ENCODE measurements around the gene BLMH. TPM values are rescaled to one million over a fixed set of nuclear protein-coding genes. Genes with fewer than 3 reads are reported as not detected.

Gene BLMH
- total RNA-seq, 1 donor from 2014 or later = 26.0 TPM

DNA sequence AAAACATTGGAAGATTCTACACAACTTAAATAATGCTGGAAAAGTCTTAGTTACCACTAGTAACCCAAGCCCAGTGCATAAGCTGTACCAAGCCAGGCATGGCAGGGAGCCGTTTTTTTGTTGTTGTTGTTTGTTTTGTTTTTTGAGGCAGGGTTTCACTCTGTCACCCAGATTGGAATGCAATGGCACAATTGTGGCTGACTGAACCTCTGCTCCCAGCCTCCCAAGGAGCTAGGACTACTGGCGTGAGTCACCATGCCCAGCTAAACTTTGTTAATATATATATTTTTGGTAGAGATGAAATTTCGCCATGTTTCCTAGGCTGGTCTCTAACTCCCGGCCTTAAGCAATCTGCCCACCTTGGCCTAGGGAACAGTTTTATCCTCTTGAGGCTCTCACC is 42.7 kb upstream of the BLMH start:
- TF ChIP-seq, protein P1, sequence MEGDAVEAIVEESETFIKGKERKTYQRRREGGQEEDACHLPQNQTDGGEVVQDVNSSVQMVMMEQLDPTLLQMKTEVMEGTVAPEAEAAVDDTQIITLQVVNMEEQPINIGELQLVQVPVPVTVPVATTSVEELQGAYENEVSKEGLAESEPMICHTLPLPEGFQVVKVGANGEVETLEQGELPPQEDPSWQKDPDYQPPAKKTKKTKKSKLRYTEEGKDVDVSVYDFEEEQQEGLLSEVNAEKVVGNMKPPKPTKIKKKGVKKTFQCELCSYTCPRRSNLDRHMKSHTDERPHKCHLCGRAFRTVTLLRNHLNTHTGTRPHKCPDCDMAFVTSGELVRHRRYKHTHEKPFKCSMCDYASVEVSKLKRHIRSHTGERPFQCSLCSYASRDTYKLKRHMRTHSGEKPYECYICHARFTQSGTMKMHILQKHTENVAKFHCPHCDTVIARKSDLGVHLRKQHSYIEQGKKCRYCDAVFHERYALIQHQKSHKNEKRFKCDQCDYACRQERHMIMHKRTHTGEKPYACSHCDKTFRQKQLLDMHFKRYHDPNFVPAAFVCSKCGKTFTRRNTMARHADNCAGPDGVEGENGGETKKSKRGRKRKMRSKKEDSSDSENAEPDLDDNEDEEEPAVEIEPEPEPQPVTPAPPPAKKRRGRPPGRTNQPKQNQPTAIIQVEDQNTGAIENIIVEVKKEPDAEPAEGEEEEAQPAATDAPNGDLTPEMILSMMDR (IDR thresholded peaks at IDR 0.05) = no peak
- Histone ChIP-seq H3K9me3 (no peaks in the 10 kb centered on the region), H3K4me1 (no peaks in the 10 kb centered on the region), H3K36me3 (no peaks in the 10 kb centered on the region), H3K27me3 (no peaks in the 10 kb centered on the region), H3K27ac (no peak overlapping the region), H3K4me3 (no peak overlapping the region)
- intact Hi-C loops (cut with DNase I) = no loop called here
- ATAC-seq (no peak), DNase-seq (no peak)

DNA sequence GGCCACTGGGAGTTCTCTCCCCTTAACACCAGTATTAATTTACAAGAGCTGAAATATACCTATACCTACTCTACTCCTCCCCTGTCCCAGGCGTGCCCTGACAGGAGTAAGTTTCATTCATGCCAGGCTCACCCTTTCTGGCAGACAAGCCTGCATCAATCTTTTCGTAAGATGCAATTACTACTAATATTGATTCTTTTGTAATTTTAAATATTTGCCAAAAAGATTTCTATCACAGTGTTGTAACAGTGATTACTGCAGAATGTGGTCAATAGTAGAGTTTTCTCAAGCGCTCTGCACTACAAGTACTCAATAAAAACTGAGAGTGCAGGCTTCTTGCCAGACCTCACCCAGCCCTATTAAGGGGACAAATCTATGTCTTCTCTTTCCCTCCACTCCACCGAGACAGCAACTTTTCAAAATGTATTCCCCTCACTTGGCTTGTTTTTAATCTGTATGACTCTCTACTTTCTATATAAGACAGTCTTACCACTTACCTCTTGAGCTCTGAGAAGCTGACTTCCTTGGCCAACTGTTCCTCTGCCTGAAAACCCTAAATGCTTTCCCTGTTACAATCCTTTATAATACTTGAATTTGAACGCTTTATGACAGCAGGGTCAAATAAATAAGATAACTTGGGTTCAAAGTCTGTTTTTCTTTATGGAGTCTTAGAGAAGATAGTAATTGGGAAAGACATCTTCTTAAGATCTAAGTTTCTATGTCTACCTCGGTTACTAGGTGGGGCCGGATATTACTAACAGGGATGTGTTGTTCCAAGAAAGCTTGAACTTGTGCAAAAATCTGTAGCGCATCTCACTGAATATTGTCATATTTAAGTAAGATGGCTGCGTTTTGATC is 42.0 kb upstream of the BLMH start, which contains the start of gene TMIGD1:
Gene TMIGD1 (minus strand): TSS at position 555 of the 858 bp plus-strand sequence. CDS start 1,924 bp downstream, outside the sequence.
- H3K9me3 ChIP-seq = no peaks in the 10 kb centered on the region
- ATAC-seq = no peak
- no peaks in the 10 kb centered on the region for H3K4me1 ChIP-seq
- no peak within 1 kb of the TSS for H3K4me3 ChIP-seq
- H3K27ac ChIP-seq = no peak within 1 kb of the TSS
- TF ChIP-seq, protein P1 (IDR thresholded peaks at IDR 0.05) = no peak
- H3K36me3 ChIP-seq = no peaks in the 10 kb centered on the region
- no peak for DNase-seq
- intact Hi-C loops (cut with DNase I) = no loop called here
- H3K27me3 ChIP-seq = no peaks in the 10 kb centered on the region

DNA sequence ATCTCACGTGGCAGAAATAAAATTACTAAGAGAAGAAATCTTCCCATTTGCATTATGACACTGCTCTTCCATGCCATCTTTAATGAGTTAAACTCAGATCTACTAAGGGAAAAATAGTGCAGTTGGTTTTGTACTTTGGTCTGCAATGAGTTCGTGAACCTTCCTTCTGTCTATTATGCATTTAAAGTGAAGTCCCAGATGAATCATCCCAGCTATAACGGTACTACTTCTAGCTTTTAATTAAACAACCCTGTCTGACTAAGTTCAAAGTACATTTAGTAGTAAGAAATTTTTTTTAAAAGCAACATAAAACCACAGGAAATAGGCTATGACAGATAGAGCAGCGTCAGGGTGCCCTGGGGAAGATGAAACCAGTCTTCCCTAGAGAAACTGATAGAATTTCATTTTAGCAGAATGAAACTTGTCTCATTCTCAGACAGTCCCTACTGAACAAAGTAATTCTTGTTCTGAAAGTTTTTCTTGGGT is 40.4 kb upstream of the BLMH start:
- Histone ChIP-seq H3K4me1 (no peaks in the 10 kb centered on the region), H3K9me3 (no peaks in the 10 kb centered on the region), H3K36me3 (no peaks in the 10 kb centered on the region), H3K4me3 (no peak overlapping the region), H3K27ac (no peak overlapping the region), H3K27me3 (no peaks in the 10 kb centered on the region)
- no peak for DNase-seq
- intact Hi-C loops (cut with DNase I) = no loop called here
- ATAC-seq = no peak
- TF ChIP-seq, protein P1 (IDR thresholded peaks at IDR 0.05) = no peak

DNA sequence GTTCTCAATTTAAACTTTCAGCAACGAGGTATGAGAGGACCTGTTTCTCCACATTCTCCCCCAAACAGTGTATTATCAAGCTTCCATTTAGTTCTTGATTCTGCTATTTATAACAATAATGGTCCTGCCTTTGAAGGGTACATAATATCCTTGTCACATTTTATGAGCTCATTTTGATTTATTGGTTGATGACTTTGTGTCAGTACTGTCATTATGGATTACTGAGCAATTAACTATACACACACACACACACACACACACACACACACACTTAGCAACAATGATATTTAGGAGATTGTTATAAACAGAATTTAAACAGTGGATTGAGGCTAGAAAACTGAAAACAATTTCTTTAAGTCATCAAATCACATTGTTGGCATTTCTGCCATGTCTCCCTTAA is 35.1 kb upstream of the BLMH start:
- intact Hi-C loops (cut with DNase I) = no loop called here
- Histone ChIP-seq H3K4me3 (no peak overlapping the region), H3K9me3 (no peaks in the 10 kb centered on the region), H3K27me3 (no peaks in the 10 kb centered on the region), H3K4me1 (no peaks in the 10 kb centered on the region), H3K36me3 (no peaks in the 10 kb centered on the region), H3K27ac (no peak overlapping the region)
- no peak for ATAC-seq
- DNase-seq = no peak
- TF ChIP-seq, protein P1 (IDR thresholded peaks at IDR 0.05) = no peak

DNA sequence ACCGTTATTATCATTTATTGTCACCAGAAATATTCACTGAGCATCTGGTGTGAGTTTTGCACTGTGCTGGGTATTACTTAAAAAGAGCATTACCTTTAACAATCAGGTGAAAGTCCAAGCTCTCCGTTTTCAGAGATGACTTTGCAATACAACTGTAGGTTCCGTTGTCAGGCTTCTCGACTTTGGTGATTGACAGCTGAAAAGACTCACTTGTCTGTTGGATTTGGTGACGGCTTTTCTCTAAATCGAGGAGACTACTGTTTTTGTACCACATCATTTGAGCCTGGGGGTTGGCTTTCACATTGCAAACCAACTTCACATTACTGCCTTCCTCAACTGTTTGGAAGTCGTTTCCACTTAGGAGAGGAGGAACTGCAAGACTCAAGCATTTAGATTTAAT is 33.0 kb upstream of the BLMH start:
- no peak for DNase-seq
- TF ChIP-seq, protein P1 (IDR thresholded peaks at IDR 0.05) = no peak
- Histone ChIP-seq H3K4me1 (no peaks in the 10 kb centered on the region), H3K36me3 (no peaks in the 10 kb centered on the region), H3K27ac (no peak overlapping the region), H3K27me3 (no peaks in the 10 kb centered on the region), H3K9me3 (no peaks in the 10 kb centered on the region), H3K4me3 (no peak overlapping the region)
- intact Hi-C loops (cut with DNase I) = no loop called here
- ATAC-seq = no peak
